ENCODE results near the gene CASTOR1.
A peak's percentile ranks its signal among the peaks of the same experiment; 100 is the strongest.

DNA sequence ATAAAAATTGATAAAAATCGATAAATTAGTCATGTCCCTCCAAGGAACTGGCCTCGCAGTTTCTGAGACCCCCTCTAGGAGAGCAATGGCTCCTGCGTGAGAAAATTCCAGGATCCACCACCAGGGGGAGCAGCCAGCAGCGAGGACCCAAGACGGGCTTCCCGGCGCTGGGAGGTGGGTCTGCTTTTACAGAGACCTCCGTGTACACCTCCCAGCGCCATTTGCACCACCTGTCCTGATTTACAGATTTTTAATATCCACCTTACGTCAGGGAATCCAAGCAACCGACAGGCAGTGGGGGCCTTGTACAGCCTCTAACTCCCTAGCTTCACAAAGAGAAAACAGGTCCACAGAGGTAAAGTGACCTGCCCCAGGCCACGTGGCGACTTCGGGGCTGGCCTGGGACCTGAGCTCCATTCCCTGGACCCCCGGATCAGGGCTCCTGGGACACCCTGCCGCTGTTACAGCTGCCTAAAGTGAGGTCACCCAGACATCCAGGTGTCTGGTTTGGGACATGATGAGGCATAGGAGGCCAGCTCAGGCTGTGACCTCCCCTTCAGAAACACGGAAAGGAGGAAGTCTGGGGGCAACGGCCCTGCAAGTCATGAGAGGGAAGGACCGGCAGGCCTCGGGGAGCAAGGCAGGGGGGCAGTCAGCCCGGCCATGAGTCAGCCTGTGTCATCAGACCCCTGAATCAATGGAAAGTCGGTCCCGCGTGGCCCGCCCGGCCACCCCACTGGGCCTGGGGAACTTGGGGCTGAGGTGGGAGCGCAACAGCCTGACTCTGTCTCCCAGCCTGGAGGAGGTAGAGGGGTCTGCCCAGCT, 26.2 kb downstream of the CASTOR1 start:
- TF ChIP-seq, protein P1, sequence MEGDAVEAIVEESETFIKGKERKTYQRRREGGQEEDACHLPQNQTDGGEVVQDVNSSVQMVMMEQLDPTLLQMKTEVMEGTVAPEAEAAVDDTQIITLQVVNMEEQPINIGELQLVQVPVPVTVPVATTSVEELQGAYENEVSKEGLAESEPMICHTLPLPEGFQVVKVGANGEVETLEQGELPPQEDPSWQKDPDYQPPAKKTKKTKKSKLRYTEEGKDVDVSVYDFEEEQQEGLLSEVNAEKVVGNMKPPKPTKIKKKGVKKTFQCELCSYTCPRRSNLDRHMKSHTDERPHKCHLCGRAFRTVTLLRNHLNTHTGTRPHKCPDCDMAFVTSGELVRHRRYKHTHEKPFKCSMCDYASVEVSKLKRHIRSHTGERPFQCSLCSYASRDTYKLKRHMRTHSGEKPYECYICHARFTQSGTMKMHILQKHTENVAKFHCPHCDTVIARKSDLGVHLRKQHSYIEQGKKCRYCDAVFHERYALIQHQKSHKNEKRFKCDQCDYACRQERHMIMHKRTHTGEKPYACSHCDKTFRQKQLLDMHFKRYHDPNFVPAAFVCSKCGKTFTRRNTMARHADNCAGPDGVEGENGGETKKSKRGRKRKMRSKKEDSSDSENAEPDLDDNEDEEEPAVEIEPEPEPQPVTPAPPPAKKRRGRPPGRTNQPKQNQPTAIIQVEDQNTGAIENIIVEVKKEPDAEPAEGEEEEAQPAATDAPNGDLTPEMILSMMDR (IDR thresholded peaks at IDR 0.05) = peak; percentile 96
- no peak for TF ChIP-seq POLR2AphosphoS5 (IDR thresholded peaks at IDR 0.05; ENCODE audit: low read depth, low read length)
- TF ChIP-seq, protein P2, sequence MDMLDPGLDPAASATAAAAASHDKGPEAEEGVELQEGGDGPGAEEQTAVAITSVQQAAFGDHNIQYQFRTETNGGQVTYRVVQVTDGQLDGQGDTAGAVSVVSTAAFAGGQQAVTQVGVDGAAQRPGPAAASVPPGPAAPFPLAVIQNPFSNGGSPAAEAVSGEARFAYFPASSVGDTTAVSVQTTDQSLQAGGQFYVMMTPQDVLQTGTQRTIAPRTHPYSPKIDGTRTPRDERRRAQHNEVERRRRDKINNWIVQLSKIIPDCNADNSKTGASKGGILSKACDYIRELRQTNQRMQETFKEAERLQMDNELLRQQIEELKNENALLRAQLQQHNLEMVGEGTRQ (IDR thresholded peaks at IDR 0.05; ENCODE audit: borderline replicate concordance, low read depth, low read length) = no peak
- TF ChIP-seq, protein P3, sequence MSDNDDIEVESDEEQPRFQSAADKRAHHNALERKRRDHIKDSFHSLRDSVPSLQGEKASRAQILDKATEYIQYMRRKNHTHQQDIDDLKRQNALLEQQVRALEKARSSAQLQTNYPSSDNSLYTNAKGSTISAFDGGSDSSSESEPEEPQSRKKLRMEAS (IDR thresholded peaks at IDR 0.05; ENCODE audit: low read depth) = no peak
- TF ChIP-seq JUND (IDR thresholded peaks at IDR 0.05) = no peak

Measured in SK-N-SH (cell line).